SK-N-SH (cell line): ENCODE data around the gene ATP2A1. TPM values are rescaled to one million over a fixed set of nuclear protein-coding genes. Genes with fewer than 3 reads are reported as not detected.
"Not testable (repeated sequence)": the region's sequence is repeated elsewhere in the genome, so short reads cannot be mapped to it uniquely, and the experiment has no call there.

Experiments used
- CTCF ChIA-PET: fragments of 300-600, 350-600 bp; formaldehyde crosslinking; extraction: SDS; loops from one replicate; lab custom pipeline; 2021; lab: Yijun Ruan, JAX
- POLR2A ChIA-PET: fragments of 350-600 bp; sonication (Branson Sonifier 250); formaldehyde crosslinking; extraction: SDS; loops from one replicate; lab custom pipeline; 2020; ENCODE audit warnings: antibody characterized with exemption, inconsistent platforms; lab: Yijun Ruan, JAX
- DNase-seq: peaks from one replicate; pipeline ENCODE4 v3.0.0; 2012
- H2AFZ ChIP-seq: fragments of 200-600 bp; sonication (generic); 2 replicates; pipeline ENCODE4 v1.8.1; 2016; ENCODE audit warnings: antibody characterized with exemption, mild to moderate bottlenecking, low read depth
- H3F3A ChIP-seq: fragments of 200-600 bp; sonication (generic); replicated peaks from 2 replicates; pipeline ENCODE3; 2016; ENCODE audit warnings: antibody characterized with exemption, mild to moderate bottlenecking; ENCODE audit not compliant: insufficient read depth
- H3K27ac ChIP-seq, 2 experiments: fragments of 200-500 bp in 1 of 2; fragments of 200-600 bp in 1 of 2; sonication (Bioruptor generic) in 1 of 2; sonication (generic), shearing (Covaris generic) in 1 of 2; 2 replicates each; pipeline versions ENCODE4 v1.5.1 to v1.6.1; 2014 to 2016; ENCODE audit warnings: low read depth in 2 of 2, inconsistent platforms in 1 of 2, low read length in 1 of 2, mild to moderate bottlenecking in 1 of 2, mixed read lengths in 1 of 2
- H3K27me3 ChIP-seq: fragments of 200-600 bp; sonication (generic), shearing (Covaris generic); 2 replicates; pipeline ENCODE4 v1.6.1; 2016; ENCODE audit warnings: mixed run types; ENCODE audit not compliant: insufficient read depth
- H3K36me3 ChIP-seq, 2 experiments: fragments of 200-500 bp in 1 of 2; fragments of 200-600 bp in 1 of 2; sonication (Bioruptor generic) in 1 of 2; sonication (generic) in 1 of 2; replicated peaks in 1 of 2; 2 replicates each; pipeline versions ENCODE3 to v1.5.1; 2014 to 2016; ENCODE audit warnings: low read length in 1 of 2, mild to moderate bottlenecking in 1 of 2; ENCODE audit not compliant: insufficient read depth in 2 of 2, control insufficient read depth in 1 of 2
- H3K4me1 ChIP-seq, 2 experiments: fragments of 200-500 bp in 1 of 2; fragments of 200-600 bp in 1 of 2; sonication (Bioruptor generic) in 1 of 2; sonication (generic), shearing (Covaris generic) in 1 of 2; 2 replicates each; pipeline versions ENCODE4 v1.5.1 to v1.6.1; 2014 to 2016; ENCODE audit warnings: low read depth in 1 of 2, low read length in 1 of 2, mixed run types in 1 of 2; ENCODE audit not compliant: insufficient read depth in 2 of 2, control insufficient read depth in 1 of 2
- H3K4me2 ChIP-seq: fragments of 200-600 bp; sonication (generic), shearing (Covaris generic); 2 replicates; pipeline ENCODE4 v1.6.1; 2017; ENCODE audit warnings: mixed run types
- H3K4me3 ChIP-seq, 2 experiments: fragments of 200-500 bp in 1 of 2; fragments of 200-600 bp in 1 of 2; sonication (Bioruptor generic) in 1 of 2; sonication (generic), shearing (Covaris generic) in 1 of 2; 2 replicates each; pipeline versions ENCODE4 v1.5.1 to v1.8.1; 2014 to 2016; ENCODE audit warnings: low read depth in 2 of 2, inconsistent platforms in 1 of 2, low read length in 1 of 2, mild to moderate bottlenecking in 1 of 2, mixed read lengths in 1 of 2, moderate library complexity in 1 of 2
- H3K79me2 ChIP-seq: fragments of 200-600 bp; sonication (generic); 2 replicates; pipeline ENCODE4 v1.8.1; 2017; ENCODE audit warnings: mild to moderate bottlenecking; ENCODE audit not compliant: insufficient read depth
- H3K9ac ChIP-seq: fragments of 200-600 bp; sonication (generic); 2 replicates; pipeline ENCODE4 v1.6.1; 2017; ENCODE audit warnings: mixed run types
- H3K9me2 ChIP-seq: fragments of 200-600 bp; sonication (generic); 2 replicates; pipeline ENCODE4 v1.6.1; 2017; ENCODE audit warnings: mixed run types
- H3K9me3 ChIP-seq: fragments of 200-600 bp; sonication (generic); 2 replicates; pipeline ENCODE4 v1.6.1; 2017; ENCODE audit warnings: mixed run types, mild to moderate bottlenecking, moderate library complexity
- H4K20me1 ChIP-seq: fragments of 200-600 bp; sonication (generic); 2 replicates; pipeline ENCODE4 v1.6.1; 2017; ENCODE audit warnings: mild to moderate bottlenecking, mixed run types; ENCODE audit not compliant: insufficient read depth
- CTCF ChIP-seq: fragments of 200-600 bp; sonication (generic); IDR thresholded peaks from 2 replicates; pipeline ENCODE4 v1.6.1; 2017; ENCODE audit warnings: antibody characterized with exemption, mild to moderate bottlenecking, moderate library complexity
- ELF1 ChIP-seq: IDR thresholded peaks from 2 replicates; pipeline ENCODE4 v1.4.0; 2012
- EP300 ChIP-seq, 2 experiments: IDR thresholded peaks; 2 replicates each; pipeline versions ENCODE4 v1.4.0 to v1.6.1; 2012; ENCODE audit warnings: borderline replicate concordance in 1 of 2, low read depth in 1 of 2, low read length in 1 of 2
- EZH2phosphoT487 ChIP-seq: fragments of 200-600 bp; sonication (generic); IDR thresholded peaks from 2 replicates; pipeline ENCODE4 v1.6.1; 2017; ENCODE audit warnings: low read depth, mixed run types, mild to moderate bottlenecking, antibody characterized with exemption, moderate library complexity, borderline replicate concordance
- FOXJ3 ChIP-seq: sonication (generic); formaldehyde crosslinking; IDR thresholded peaks from 2 replicates; pipeline ENCODE4 v1.5.1; 2020; ENCODE audit warnings: mild to moderate bottlenecking, missing genetic modification reagents
- FOXM1 ChIP-seq: IDR thresholded peaks from 2 replicates; pipeline ENCODE4 v1.4.0; 2012; ENCODE audit warnings: low read depth, mild to moderate bottlenecking
- GABPA ChIP-seq: IDR thresholded peaks from 2 replicates; pipeline ENCODE4 v1.4.0; 2012; ENCODE audit warnings: low read depth, mild to moderate bottlenecking
- GATA2 ChIP-seq: sonication (generic); formaldehyde crosslinking; IDR thresholded peaks from 2 replicates; pipeline ENCODE4 v1.5.0; 2020; ENCODE audit warnings: mild to moderate bottlenecking, missing genetic modification reagents
- MAX ChIP-seq: IDR thresholded peaks from 2 replicates; pipeline ENCODE4 v1.4.0; 2012; ENCODE audit warnings: low read depth
- MEF2A ChIP-seq: IDR thresholded peaks from 2 replicates; pipeline ENCODE4 v1.4.0; 2012; ENCODE audit warnings: low read depth, borderline replicate concordance
- MXI1 ChIP-seq: IDR thresholded peaks from 2 replicates; pipeline ENCODE4 v1.6.1; 2012; ENCODE audit warnings: mild to moderate bottlenecking, low read depth, low read length, improper control_type of control experiment
- NFIC ChIP-seq: IDR thresholded peaks from 2 replicates; pipeline ENCODE4 v1.4.0; 2012; ENCODE audit warnings: borderline replicate concordance
- PBX3 ChIP-seq: IDR thresholded peaks from 2 replicates; pipeline ENCODE4; 2012
- POLR2AphosphoS5 ChIP-seq: IDR thresholded peaks from 2 replicates; pipeline ENCODE4 v1.6.1; 2012; ENCODE audit warnings: low read depth, low read length
- RAD21 ChIP-seq: IDR thresholded peaks from 2 replicates; pipeline ENCODE4 v1.6.1; 2012; ENCODE audit warnings: mild to moderate bottlenecking, low read length
- RCOR1 ChIP-seq: fragments of 150-350 bp; IDR thresholded peaks from 2 replicates; pipeline ENCODE4 v1.6.1; 2017; ENCODE audit warnings: antibody characterized with exemption, low read length
- SIN3A ChIP-seq: IDR thresholded peaks from 2 replicates; pipeline ENCODE4 v1.6.1; 2012; ENCODE audit warnings: low read depth, mild to moderate bottlenecking, low read length, moderate library complexity, borderline replicate concordance
- TAF1 ChIP-seq: IDR thresholded peaks from 2 replicates; pipeline ENCODE4 v1.6.1; 2012; ENCODE audit warnings: low read depth, mild to moderate bottlenecking, low read length, moderate library complexity, borderline replicate concordance
- TCF12 ChIP-seq: IDR thresholded peaks from 2 replicates; pipeline ENCODE4 v1.4.0; 2012
- TEAD4 ChIP-seq: IDR thresholded peaks from 2 replicates; pipeline ENCODE4 v1.4.0; 2012; ENCODE audit warnings: mild to moderate bottlenecking, borderline replicate concordance; ENCODE audit not compliant: insufficient read depth
- USF1 ChIP-seq: IDR thresholded peaks from 2 replicates; pipeline ENCODE4 v1.4.0; 2012; ENCODE audit warnings: low read depth, borderline replicate concordance
- USF2 ChIP-seq: fragments of 150-350 bp; IDR thresholded peaks from 2 replicates; pipeline ENCODE4 v1.6.1; 2017; ENCODE audit warnings: antibody characterized with exemption, low read length, low read depth, borderline replicate concordance
- YY1 ChIP-seq: IDR thresholded peaks from 2 replicates; pipeline ENCODE4 v1.4.0; 2012; ENCODE audit warnings: low read depth, mild to moderate bottlenecking
- WGBS: methylation state at CpG from one replicate; pipeline ENCODE4 v1.1.6; 2017; ENCODE audit warnings: low lambda C conversion rate; 5-methylcytosine and 5-hydroxymethylcytosine counted together
- polyA plus RNA-seq, 3 experiments: library from polyadenylated mRNA; depleted of rRNA; stranded (reverse); fragments of >200 nt; gene quantifications; 2 replicates each; pipeline ENCODE4 v1.2.3, GENCODE V29; 2012

Gene ATP2A1
- polyA plus RNA-seq, 1 of the 3 experiments (the other 2 are of a cell fraction), result 3.0 TPM

GRCh38 chr16:28925386-28926228 is 47.3 kb downstream of the ATP2A1 start:
- H3K27ac ChIP-seq, result peak overlapping the region; percentile 90 to 98
- CTCF ChIA-PET, result interaction anchor here (0.9 to 2.0 kb wide), 2 partner anchors 19 kb away, joined by 3 to 10 read pairs; no protein-coding TSS in a partner anchor
- TF ChIP-seq MAX (peak; percentile 45), YY1 (0 out of 2 replicates have a peak, but pooled peaks have one; percentile 5), SIN3A (peak; percentile 44; the same call in 1 of the 2 replicates), TAF1 (peak; percentile 22; the same call in 1 of the 2 replicates), FOXM1 (no peak), ELF1 (no peak), GABPA (peak; percentile 33; the same call in 1 of the 2 replicates), TEAD4 (no peak), RAD21 (no peak), EP300 (IDR thresholded peaks at IDR 0.05; ENCODE audit: borderline replicate concordance in 1 of 2, low read depth in 1 of 2, low read length in 1 of 2) (no peak; a peak in 1 of 4 replicates), EZH2phosphoT487 (no peak), POLR2AphosphoS5 (peak; percentile 50), TCF12 (no peak; the same call in 1 of the 2 replicates), MEF2A (no peak), GATA2 (CRISPR knock-in tag) (peak; percentile 29; the same call in 1 of the 2 replicates), USF1 (no peak), CTCF (no peak), RCOR1 (no peak), USF2 (no peak), MXI1 (0 out of 2 replicates have a peak, but pooled peaks have one; percentile 7), FOXJ3 (no peak), PBX3 (peak; percentile 59), NFIC (0 out of 2 replicates have a peak, but pooled peaks have one; percentile 29)

GRCh38 chr16:28926284-28926683 is 48.0 kb downstream of the ATP2A1 start:
- H3K9me3 ChIP-seq, H3K36me3 ChIP-seq, H3K27me3 ChIP-seq, H3K9me2 ChIP-seq, H4K20me1 ChIP-seq, H3K79me2 ChIP-seq, H3K4me1 ChIP-seq, DNase-seq, H2AFZ ChIP-seq: not testable (repeated sequence)
- Histone ChIP-seq H3K27ac (peak overlapping the region in 1 of 2 experiments; percentile 98; a peak in 2 of 4 replicates), H3K4me3 (peak overlapping the region in 1 of 2 experiments; percentile 96; a peak in 3 of 4 replicates), H3F3A (peaks cover 10% of the 10 kb centered on the region), H3K4me2 (peak overlapping the region; percentile 82), H3K9ac (peak overlapping the region; percentile 99; the same call in 1 of the 2 replicates)
- 68% methylated on average over 2 of the region's 2 CpGs for WGBS
- CTCF ChIA-PET, result interaction anchor here (2.0 kb wide), 1 partner anchor 19 kb away, joined by 10 read pairs; no protein-coding TSS in a partner anchor
- POLR2A ChIA-PET, result interaction anchor here (1.2 kb wide), 1 partner anchor 63 kb away, joined by 4 read pairs; the partner anchor contains the start of gene SH2B1

More at GRCh38 chr16:28925386-28926228, 47.3 kb downstream of the ATP2A1 start:
- 6% methylated on average over 26 of the region's 48 CpGs for WGBS
- no peaks in the 10 kb centered on the region for H3K9me3 ChIP-seq
- H3K4me2 ChIP-seq, result peak overlapping the region; percentile 82
- POLR2A ChIA-PET, result interaction anchor here (1.2 kb wide), 1 partner anchor 62 kb away, joined by 4 read pairs; the partner anchor contains the start of gene SH2B1
- no peaks in the 10 kb centered on the region for H3K27me3 ChIP-seq
- H3F3A ChIP-seq, result peaks cover 10% of the 10 kb centered on the region
- 0 out of 2 replicates have a peak, but pooled peaks cover 6% of the 10 kb centered on the region for H4K20me1 ChIP-seq
- H2AFZ ChIP-seq, result peak overlapping the region; percentile 90
- 0 out of 2 replicates have a peak, but pooled peaks cover 4% of the 10 kb centered on the region for H3K79me2 ChIP-seq
- no peak for DNase-seq
- peak overlapping the region; percentile 99 for H3K9ac ChIP-seq
- H3K4me3 ChIP-seq, result peak overlapping the region; percentile 63 to 96
- peaks cover 0 to 5% of the 10 kb centered on the region in 2 experiments; a peak in 1 of 4 replicates for H3K4me1 ChIP-seq
- H3K36me3 ChIP-seq, result peaks cover 0 to 7% of the 10 kb centered on the region in 2 experiments
- no peaks in the 10 kb centered on the region for H3K9me2 ChIP-seq
